ENCODE data around the gene CCN6.

The CCN6 gene

DNA sequence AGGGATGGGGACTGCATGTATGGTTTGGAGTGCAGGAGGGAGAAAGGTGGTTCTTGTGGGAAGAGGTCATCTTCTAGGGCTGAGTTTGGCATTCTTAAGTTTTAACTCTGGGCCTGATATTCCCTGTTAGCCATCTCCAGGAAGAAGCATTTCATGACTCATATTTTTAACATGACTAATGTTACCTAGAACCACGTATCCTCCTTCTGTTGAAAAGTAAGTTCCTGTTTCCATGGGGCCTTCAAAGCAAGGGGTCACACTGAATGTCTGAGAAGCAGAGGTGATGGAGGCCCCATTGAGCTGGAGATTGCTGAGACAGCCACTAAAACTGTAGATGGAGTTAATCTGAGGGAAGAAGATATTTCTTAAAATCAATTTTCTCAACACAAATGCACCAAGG is 63.6 kb downstream of the CCN6 start:
- DNase-seq (ENCODE audit: low spot score) = no peak

- no peak for DNase-seq (ENCODE audit: low spot score)
Observed at GRCh38 chr6:112118034-112118433, 64.1 kb downstream of the CCN6 start.

All from CD4-positive, alpha-beta T cell treated with Interleukin-15 for 4 hours (primary cell).